Tracheal epithelial cell (primary cell): ENCODE data around the gene SLC35G1. TPM values are rescaled to one million over a fixed set of nuclear protein-coding genes. Genes with fewer than 3 reads are reported as not detected.

Experiments used
- total RNA-seq: library from RNA; depleted of rRNA; stranded (reverse); fragments of >200 nt; gene quantifications from 2 replicates; pipeline ENCODE4 v1.2.1, GENCODE V29; 2014

Gene SLC35G1
- total RNA-seq: 0.64 and 2.9 TPM in 2 replicates

GRCh38 chr10:93893646-93894515, at the start of gene SLC35G1:
Gene SLC35G1 (plus strand): TSS chr10:93893978. CDS start chr10:93894034, 56 bp downstream.

Other genes with a start within 250 kb of the SLC35G1 start
- 2.7 and 3.0 TPM in 2 replicates for gene FRA10AC1, start 191.4 kb upstream of the SLC35G1 start, total RNA-seq
- gene LGI1, start 136.0 kb upstream of the SLC35G1 start, total RNA-seq: not detected in 2 replicates
- gene PLCE1, start 100.0 kb downstream of the SLC35G1 start, total RNA-seq: 0.48 and 0.85 TPM in 2 replicates